ENCODE results near the gene CYTH2.

DNA sequence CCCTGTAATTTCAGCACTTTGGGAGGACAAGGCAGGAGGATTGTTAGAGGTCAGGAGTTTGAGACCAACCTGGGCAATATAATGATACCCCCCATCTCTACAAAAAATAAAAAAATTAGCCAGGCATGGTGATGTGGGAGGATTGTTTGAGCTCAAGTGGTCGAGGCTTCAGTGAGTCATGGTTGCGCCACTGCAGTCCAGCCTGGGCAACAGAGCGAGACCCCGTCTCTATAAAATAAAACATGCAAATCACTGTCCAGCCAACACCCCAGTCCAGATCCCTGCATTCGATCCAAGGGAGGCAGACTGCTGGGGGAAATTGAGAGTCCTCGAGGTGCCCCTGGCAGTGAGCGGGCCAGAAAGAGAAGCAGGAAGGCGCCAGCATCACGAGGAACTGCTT is 7.0 kb downstream of the CYTH2 start:
- TF ChIP-seq, protein P1, sequence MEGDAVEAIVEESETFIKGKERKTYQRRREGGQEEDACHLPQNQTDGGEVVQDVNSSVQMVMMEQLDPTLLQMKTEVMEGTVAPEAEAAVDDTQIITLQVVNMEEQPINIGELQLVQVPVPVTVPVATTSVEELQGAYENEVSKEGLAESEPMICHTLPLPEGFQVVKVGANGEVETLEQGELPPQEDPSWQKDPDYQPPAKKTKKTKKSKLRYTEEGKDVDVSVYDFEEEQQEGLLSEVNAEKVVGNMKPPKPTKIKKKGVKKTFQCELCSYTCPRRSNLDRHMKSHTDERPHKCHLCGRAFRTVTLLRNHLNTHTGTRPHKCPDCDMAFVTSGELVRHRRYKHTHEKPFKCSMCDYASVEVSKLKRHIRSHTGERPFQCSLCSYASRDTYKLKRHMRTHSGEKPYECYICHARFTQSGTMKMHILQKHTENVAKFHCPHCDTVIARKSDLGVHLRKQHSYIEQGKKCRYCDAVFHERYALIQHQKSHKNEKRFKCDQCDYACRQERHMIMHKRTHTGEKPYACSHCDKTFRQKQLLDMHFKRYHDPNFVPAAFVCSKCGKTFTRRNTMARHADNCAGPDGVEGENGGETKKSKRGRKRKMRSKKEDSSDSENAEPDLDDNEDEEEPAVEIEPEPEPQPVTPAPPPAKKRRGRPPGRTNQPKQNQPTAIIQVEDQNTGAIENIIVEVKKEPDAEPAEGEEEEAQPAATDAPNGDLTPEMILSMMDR (IDR thresholded peaks at IDR 0.05; ENCODE audit: borderline replicate concordance, extremely low read depth, low read length, poor library complexity, severe bottlenecking) = no peak
- no peak for TF ChIP-seq EZH2 (IDR thresholded peaks at IDR 0.05; ENCODE audit: borderline replicate concordance, low read depth, low read length, severe bottlenecking)
